Measurements from ENCODE around the gene IFITM10.

Gene IFITM10

GRCh38 chr11:1763796-1764661 is 13.6 kb upstream of the IFITM10 start, which contains the start of gene CTSD:
TSS of gene CTSD (minus strand) at chr11:1763927. CDS start at chr11:1763859, 68 bp downstream.
- peak; percentile 78 to 90 (median 83) for DNase-seq (ENCODE audit: low read depth in 4 of 4, low spot score in 1 of 4)

- no peak for DNase-seq (ENCODE audit: low read depth in 4 of 4, low spot score in 1 of 4)
Observed at GRCh38 chr11:1763336-1763795, 13.0 kb upstream of the IFITM10 start.

GRCh38 chr11:1762537-1763302 is 12.3 kb upstream of the IFITM10 start:
- DNase-seq (ENCODE audit: low read depth in 4 of 4, low spot score in 1 of 4) = no peak

GRCh38 chr11:1761857-1762536 is 11.6 kb upstream of the IFITM10 start:
- DNase-seq (ENCODE audit: low read depth in 4 of 4, low spot score in 1 of 4) = no peak

GRCh38 chr11:1761110-1761856 is 10.9 kb upstream of the IFITM10 start:
- no peak for DNase-seq (ENCODE audit: low read depth in 4 of 4, low spot score in 1 of 4)

- no peak for DNase-seq (ENCODE audit: low read depth in 4 of 4, low spot score in 1 of 4)
Observed at GRCh38 chr11:1760351-1761109, 10.1 kb upstream of the IFITM10 start.

GRCh38 chr11:1759851-1760220 is 9.4 kb upstream of the IFITM10 start:
- no peak for DNase-seq (ENCODE audit: low read depth in 4 of 4, low spot score in 1 of 4)

GRCh38 chr11:1759151-1759850 is 8.9 kb upstream of the IFITM10 start:
- DNase-seq (ENCODE audit: low read depth in 4 of 4, low spot score in 1 of 4) = no peak

GRCh38 chr11:1758611-1759150 is 8.3 kb upstream of the IFITM10 start:
- DNase-seq (ENCODE audit: low read depth in 4 of 4, low spot score in 1 of 4) = no peak

GRCh38 chr11:1757861-1758610 is 7.6 kb upstream of the IFITM10 start:
- DNase-seq (ENCODE audit: low read depth in 4 of 4, low spot score in 1 of 4) = no peak

GRCh38 chr11:1756791-1757771 is 6.7 kb upstream of the IFITM10 start:
- no peak for DNase-seq (ENCODE audit: low read depth in 4 of 4, low spot score in 1 of 4)

GRCh38 chr11:1755692-1756561 is 5.5 kb upstream of the IFITM10 start:
- DNase-seq (ENCODE audit: low read depth in 4 of 4, low spot score in 1 of 4) = no peak

- DNase-seq (ENCODE audit: low read depth in 4 of 4, low spot score in 1 of 4) = no peak
Observed at GRCh38 chr11:1755344-1755691, 4.9 kb upstream of the IFITM10 start.

GRCh38 chr11:1754376-1755150 is 4.2 kb upstream of the IFITM10 start:
- DNase-seq (ENCODE audit: low read depth in 4 of 4, low spot score in 1 of 4) = no peak

GRCh38 chr11:1753929-1754305 is 3.5 kb upstream of the IFITM10 start:
- no peak for DNase-seq (ENCODE audit: low read depth in 4 of 4, low spot score in 1 of 4)
